ENCODE data around the gene C5orf63. TPM values are rescaled to one million over a fixed set of nuclear protein-coding genes. Genes with fewer than 3 reads are reported as not detected.

The C5orf63 gene
- total RNA-seq, 4 donors from 2014 or later = 1.7 to 12.1 (median 9.4) TPM

DNA sequence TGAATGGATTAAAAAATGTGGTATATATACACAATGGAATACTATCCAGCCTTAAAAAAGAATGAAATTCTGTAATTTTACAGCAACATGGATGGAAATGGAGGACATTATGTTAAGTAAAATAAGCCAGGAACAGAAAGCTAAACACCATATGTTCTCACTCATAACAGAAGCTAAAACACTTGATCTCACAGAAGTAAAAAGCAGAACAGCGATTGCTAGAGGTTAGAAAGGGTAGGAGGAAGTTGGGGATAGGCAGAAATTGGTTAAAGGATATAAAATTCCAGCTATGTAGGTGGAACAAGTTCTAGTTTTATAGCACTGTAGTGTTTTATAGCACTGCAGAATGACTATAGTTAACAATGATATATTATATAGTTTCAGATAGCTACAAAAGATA, 58.7 kb downstream of the C5orf63 start:
- Histone ChIP-seq H3K36me3 (no peaks in the 10 kb centered on the region), H3K9me3 (no peaks in the 10 kb centered on the region), H3K4me1 (peaks cover 0 to 17% (median 0%) of the 10 kb centered on the region in 4 donors), H3K27me3 (no peaks in the 10 kb centered on the region), H3K27ac (no peak overlapping the region), H3K4me3 (no peak overlapping the region)
- no peak for TF ChIP-seq POLR2A (IDR thresholded peaks at IDR 0.05)
- TF ChIP-seq, protein P1, sequence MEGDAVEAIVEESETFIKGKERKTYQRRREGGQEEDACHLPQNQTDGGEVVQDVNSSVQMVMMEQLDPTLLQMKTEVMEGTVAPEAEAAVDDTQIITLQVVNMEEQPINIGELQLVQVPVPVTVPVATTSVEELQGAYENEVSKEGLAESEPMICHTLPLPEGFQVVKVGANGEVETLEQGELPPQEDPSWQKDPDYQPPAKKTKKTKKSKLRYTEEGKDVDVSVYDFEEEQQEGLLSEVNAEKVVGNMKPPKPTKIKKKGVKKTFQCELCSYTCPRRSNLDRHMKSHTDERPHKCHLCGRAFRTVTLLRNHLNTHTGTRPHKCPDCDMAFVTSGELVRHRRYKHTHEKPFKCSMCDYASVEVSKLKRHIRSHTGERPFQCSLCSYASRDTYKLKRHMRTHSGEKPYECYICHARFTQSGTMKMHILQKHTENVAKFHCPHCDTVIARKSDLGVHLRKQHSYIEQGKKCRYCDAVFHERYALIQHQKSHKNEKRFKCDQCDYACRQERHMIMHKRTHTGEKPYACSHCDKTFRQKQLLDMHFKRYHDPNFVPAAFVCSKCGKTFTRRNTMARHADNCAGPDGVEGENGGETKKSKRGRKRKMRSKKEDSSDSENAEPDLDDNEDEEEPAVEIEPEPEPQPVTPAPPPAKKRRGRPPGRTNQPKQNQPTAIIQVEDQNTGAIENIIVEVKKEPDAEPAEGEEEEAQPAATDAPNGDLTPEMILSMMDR (IDR thresholded peaks at IDR 0.05) = no peak
- no peak for DNase-seq

DNA sequence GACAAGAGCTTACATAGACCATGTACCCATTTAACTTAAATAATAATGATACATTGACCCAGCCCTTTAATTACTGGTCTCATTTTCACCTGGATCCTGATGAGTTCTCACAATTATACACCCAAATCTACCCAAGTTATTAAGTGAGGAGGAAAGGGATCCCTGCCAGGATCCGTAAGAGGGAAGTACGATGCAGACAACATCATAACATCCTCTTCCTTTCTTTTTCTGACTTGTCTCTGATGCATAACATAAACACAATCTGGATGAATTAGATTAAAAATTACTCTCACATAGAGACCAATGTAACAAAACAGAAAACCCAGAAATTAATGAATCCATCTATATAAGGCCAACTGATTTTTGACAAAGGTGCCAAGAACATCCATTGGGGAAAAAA, 59.9 kb downstream of the C5orf63 start:
- H3K27ac ChIP-seq = no peak overlapping the region
- no peaks in the 10 kb centered on the region for H3K36me3 ChIP-seq

DNA sequence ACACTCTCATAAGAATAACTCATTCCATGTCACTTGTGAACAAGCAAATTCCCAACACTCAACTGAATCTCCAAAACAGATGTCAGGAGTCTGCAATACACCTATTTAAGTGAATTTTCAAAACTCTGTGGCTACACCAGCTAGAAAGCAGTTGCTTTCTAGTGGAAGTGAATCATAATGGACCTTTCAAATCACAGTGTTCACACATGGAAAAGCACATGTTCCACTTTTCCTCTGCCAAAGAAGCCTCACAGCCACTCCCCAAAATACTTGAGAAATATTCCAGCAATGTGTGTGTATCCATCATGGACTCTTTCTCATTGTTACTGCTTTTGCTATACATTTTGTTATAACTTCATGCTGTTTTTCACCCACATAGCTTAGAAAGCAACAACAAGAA, 60.4 kb downstream of the C5orf63 start:
- Histone ChIP-seq H3K4me1 (peaks cover 0 to 18% (median 0%) of the 10 kb centered on the region in 4 donors), H3K4me3 (no peak overlapping the region), H3K27ac (no peak overlapping the region), H3K36me3 (no peaks in the 10 kb centered on the region), H3K27me3 (no peaks in the 10 kb centered on the region), H3K9me3 (no peaks in the 10 kb centered on the region)
- DNase-seq = no peak
- TF ChIP-seq POLR2A (IDR thresholded peaks at IDR 0.05) = no peak
- TF ChIP-seq, protein P1 (IDR thresholded peaks at IDR 0.05) = no peak

More for the DNA sequence above, 59.9 kb downstream of the C5orf63 start:
- no peak for TF ChIP-seq POLR2A (IDR thresholded peaks at IDR 0.05)
- TF ChIP-seq, protein P1 (IDR thresholded peaks at IDR 0.05) = no peak
- Histone ChIP-seq H3K4me1 (peaks cover 0 to 18% (median 0%) of the 10 kb centered on the region in 4 donors), H3K4me3 (no peak overlapping the region), H3K27me3 (no peaks in the 10 kb centered on the region), H3K9me3 (no peaks in the 10 kb centered on the region)
- no peak for DNase-seq

DNA sequence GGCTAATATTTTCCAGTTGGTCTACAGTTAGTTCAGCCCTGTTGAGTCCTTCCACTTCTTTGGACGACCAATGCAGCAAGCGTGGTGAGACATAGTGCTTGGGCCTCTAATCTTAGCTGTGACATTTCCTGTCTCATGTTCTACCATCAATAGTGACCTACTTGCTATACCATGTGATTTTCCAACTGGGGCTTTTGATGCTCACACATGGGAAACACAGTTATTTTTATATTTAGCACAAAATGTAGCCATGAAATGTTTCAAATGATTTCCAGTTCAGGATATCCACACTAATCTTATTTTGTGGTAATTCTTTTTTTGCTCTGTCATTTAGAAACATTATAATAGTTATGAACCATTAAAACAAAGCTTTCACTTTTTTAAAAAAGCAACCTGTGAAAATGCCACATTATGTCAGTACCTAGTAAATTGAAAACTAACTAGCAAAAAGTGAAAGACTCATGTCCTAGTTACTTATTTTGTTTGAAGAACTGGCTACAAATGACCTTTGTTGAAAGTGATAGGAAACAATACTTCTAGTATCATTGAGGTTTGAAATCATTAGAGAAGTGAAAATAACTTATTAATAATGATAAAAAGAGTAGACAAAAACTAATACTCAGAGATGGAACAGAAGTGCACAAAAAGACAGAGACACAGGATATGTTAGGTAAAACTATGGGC, 61.2 kb downstream of the C5orf63 start:
- TF ChIP-seq POLR2A (IDR thresholded peaks at IDR 0.05) = no peak
- TF ChIP-seq, protein P1 (IDR thresholded peaks at IDR 0.05) = no peak
- no peak for DNase-seq

DNA sequence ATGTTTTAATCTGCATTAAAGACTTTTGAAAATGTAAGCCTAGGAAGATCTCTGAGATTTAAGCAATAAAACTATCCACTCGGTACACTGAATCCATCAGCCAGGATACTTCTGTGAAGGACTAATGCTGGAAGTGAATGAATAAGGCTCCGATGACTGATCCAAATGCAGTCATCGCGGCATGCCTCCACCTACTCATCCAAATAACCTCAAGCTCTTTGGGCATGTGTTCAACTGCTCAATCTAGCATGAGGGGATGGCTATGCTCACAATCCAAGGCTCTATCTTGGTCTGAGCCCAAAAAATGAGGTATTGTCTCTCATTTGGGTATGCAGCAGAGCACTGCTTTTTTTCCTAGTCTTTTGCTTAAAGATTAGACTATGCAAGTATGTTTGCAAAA, 62.1 kb downstream of the C5orf63 start:
- Histone ChIP-seq H3K4me3 (no peak overlapping the region), H3K4me1 (peaks cover 0 to 18% (median 0%) of the 10 kb centered on the region in 4 donors), H3K27me3 (no peaks in the 10 kb centered on the region), H3K36me3 (no peaks in the 10 kb centered on the region), H3K27ac (no peak overlapping the region), H3K9me3 (no peaks in the 10 kb centered on the region)
- DNase-seq = no peak
- TF ChIP-seq, protein P1 (IDR thresholded peaks at IDR 0.05) = no peak
- no peak for TF ChIP-seq POLR2A (IDR thresholded peaks at IDR 0.05)

More for the DNA sequence above, 61.2 kb downstream of the C5orf63 start:
- H3K27ac ChIP-seq = no peak overlapping the region
- H3K36me3 ChIP-seq = no peaks in the 10 kb centered on the region
- peaks cover 0 to 18% (median 0%) of the 10 kb centered on the region in 4 donors for H3K4me1 ChIP-seq
- H3K9me3 ChIP-seq = no peaks in the 10 kb centered on the region
- H3K4me3 ChIP-seq = no peak overlapping the region
- H3K27me3 ChIP-seq = no peaks in the 10 kb centered on the region

All from Peyer's patch (tissue), 4 donors.